HepG2 (cell line): ENCODE results near the gene FFAR1. TPM values are rescaled to one million over a fixed set of nuclear protein-coding genes. Genes with fewer than 3 reads are reported as not detected.

Source experiments
- FOXO1 ChIP-seq: sonication (generic); formaldehyde crosslinking; IDR thresholded peaks from 2 replicates; pipeline ENCODE4 v1.4.0; 2020; ENCODE audit warnings: missing genetic modification reagents
- FOXP1 ChIP-seq, 2 experiments: fragments of 450-650 bp in 1 of 2; IDR thresholded peaks; 2 replicates each; pipeline ENCODE4 v1.6.1; 2017 to 2018; ENCODE audit warnings: antibody characterized with exemption in 1 of 2
- FOXP4 ChIP-seq: sonication (generic); formaldehyde crosslinking; IDR thresholded peaks from 2 replicates; pipeline ENCODE4 v1.4.0; 2020; ENCODE audit warnings: missing genetic modification reagents
- JARID2 ChIP-seq: sonication (generic); formaldehyde crosslinking; IDR thresholded peaks from 2 replicates; pipeline ENCODE4 v1.8.1; 2023; ENCODE audit warnings: missing genetic modification reagents, inconsistent platforms; ENCODE audit not compliant: insufficient replicate concordance
- KDM6A ChIP-seq: IDR thresholded peaks from 2 replicates; pipeline ENCODE4 v1.6.1; 2016; ENCODE audit warnings: low read depth
- NR2F6 ChIP-seq, 2 experiments: IDR thresholded peaks; 2 replicates each; pipeline ENCODE4 v1.6.1; 2016; ENCODE audit warnings: antibody characterized with exemption in 1 of 2, mild to moderate bottlenecking in 1 of 2
- PHF21A ChIP-seq: sonication (generic); formaldehyde crosslinking; IDR thresholded peaks from 2 replicates; pipeline ENCODE4 v1.5.0; 2020; ENCODE audit warnings: mild to moderate bottlenecking, missing genetic modification reagents
- RERE ChIP-seq: IDR thresholded peaks from 2 replicates; pipeline ENCODE4 v1.6.1; 2016; ENCODE audit warnings: low read depth, missing genetic modification reagents, missing compliant biosample characterization
- SKIL ChIP-seq: sonication (generic); formaldehyde crosslinking; IDR thresholded peaks from 2 replicates; pipeline ENCODE4 v1.8.0; 2022; ENCODE audit warnings: missing genetic modification reagents, mild to moderate bottlenecking, moderate library complexity, borderline replicate concordance
- SNAPC4 ChIP-seq: sonication (generic); formaldehyde crosslinking; IDR thresholded peaks from 2 replicates; pipeline ENCODE4 v1.4.0; 2020; ENCODE audit warnings: mild to moderate bottlenecking, missing genetic modification reagents
- YY1 ChIP-seq: IDR thresholded peaks from 2 replicates; pipeline ENCODE4 v1.6.1; 2011; ENCODE audit warnings: low read length, low read depth, moderate library complexity, mild to moderate bottlenecking; ENCODE audit not compliant: insufficient read depth, insufficient replicate concordance
- ZBTB7B ChIP-seq: sonication (generic); formaldehyde crosslinking; IDR thresholded peaks from 2 replicates; pipeline ENCODE4 v1.4.0; 2020; ENCODE audit warnings: missing genetic modification reagents
- ZEB1 ChIP-seq: IDR thresholded peaks from 2 replicates; pipeline ENCODE4 v1.6.1; 2012; ENCODE audit warnings: mild to moderate bottlenecking, low read depth, inconsistent platforms; ENCODE audit not compliant: insufficient replicate concordance
- ZMYM3 ChIP-seq: sonication (generic); formaldehyde crosslinking; IDR thresholded peaks from 2 replicates; pipeline ENCODE4 v1.5.1; 2020; ENCODE audit warnings: mild to moderate bottlenecking, missing genetic modification reagents
- ZNF263 ChIP-seq: sonication (generic); formaldehyde crosslinking; IDR thresholded peaks from 2 replicates; pipeline ENCODE4 v1.4.0; 2020; ENCODE audit warnings: missing genetic modification reagents
- polyA plus RNA-seq, 8 experiments: library from polyadenylated mRNA; depleted of rRNA in 3 of 8; stranded (reverse) in 7 of 8; unstranded in 1 of 8; fragments of >200 nt; fragmentation: Illumina TruSeq in 4 of 8; extraction: Trizol in 4 of 8; gene quantifications; 2 replicates each; pipeline versions ENCODE4 v1.2.1 to v1.2.3, GENCODE V29; 2011 to 2016; ENCODE audit warnings: low read depth in 4 of 8, missing spikeins in 1 of 8, mixed read lengths in 1 of 8; ENCODE audit not compliant: insufficient read depth in 1 of 8
- total RNA-seq, 5 experiments: library from RNA; depleted of rRNA; stranded (reverse); fragments of >200 nt; fragmentation: Illumina TruSeq; extraction: Trizol; gene quantifications; 2 replicates each; pipeline ENCODE4 v1.2.3, GENCODE V29; 2016; ENCODE audit warnings: low read depth in 1 of 5

FFAR1 gene
- total and polyA plus RNA-seq, 2 of the 13 experiments (the other 11 are each of a cell fraction or from before 2014, with no cell fraction given) = not detected

GRCh38 chr19:35316560-35316959, 31.1 kb upstream of the FFAR1 start (continued):
- TF ChIP-seq ZEB1 (peak; percentile 77), ZNF263 (CRISPR knock-in tag) (peak; percentile 99), PHF21A (CRISPR knock-in tag) (0 out of 2 replicates have a peak, but pooled peaks have one; percentile 41), SKIL (CRISPR knock-in tag) (peak; percentile 55; the same call in 1 of the 2 replicates), NR2F6 (IDR thresholded peaks at IDR 0.05) (no peak), NR2F6 (CRISPR knock-in tag; IDR thresholded peaks at IDR 0.05) (peak; percentile 11; the same call in 1 of the 2 replicates), ZMYM3 (CRISPR knock-in tag) (0 out of 2 replicates have a peak, but pooled peaks have one; percentile 20), YY1 (no peak), ZBTB7B (0 out of 2 replicates have a peak, but pooled peaks have one; percentile 9), FOXO1 (CRISPR knock-in tag) (peak; percentile 68; the same call in 1 of the 2 replicates), KDM6A (0 out of 2 replicates have a peak, but pooled peaks have one; percentile 17), FOXP1 (IDR thresholded peaks at IDR 0.05) (no peak), FOXP1 (CRISPR knock-in tag; IDR thresholded peaks at IDR 0.05) (peak; percentile 74), JARID2 (CRISPR knock-in tag) (no peak), RERE (CRISPR knock-in tag) (no peak), FOXP4 (CRISPR knock-in tag) (peak; percentile 72), SNAPC4 (CRISPR knock-in tag) (peak; percentile 78; the same call in 1 of the 2 replicates)
